Activated CD8-positive, alpha-beta T cell treated with anti-CD3 and anti-CD28 coated beads for 36 hours (primary cell): Measurements from ENCODE around the gene FILIP1L. TPM values are rescaled to one million over a fixed set of nuclear protein-coding genes. Genes with fewer than 3 reads are reported as not detected.

Experiments used
- ATAC-seq: fragments of 200-7000 bp; cut with Tn5 transposase; one replicate; pipeline ENCODE4 v1.10.0; 2021; ENCODE audit warnings: mild to moderate bottlenecking, moderate library complexity
- CTCF ChIA-PET: fragments of 350-600 bp; sonication (Branson Sonifier 250); formaldehyde crosslinking; loops from one replicate; lab custom pipeline; 2021; ENCODE audit warnings: antibody characterized with exemption; lab: Charles Lee
- POLR2A ChIA-PET: fragments of 350-600 bp; sonication (Branson Sonifier 250); formaldehyde crosslinking; loops from one replicate; lab custom pipeline; 2021; ENCODE audit warnings: antibody characterized with exemption; lab: Charles Lee
- DNase-seq: peaks from one replicate; pipeline ENCODE4 v3.0.0-alpha.2; 2020
- H3K27ac Mint-ChIP-seq: one replicate; pipeline ENCODE4 v1.8.0; 2021; ENCODE audit warnings: mild to moderate bottlenecking, mixed read lengths
- H3K27me3 Mint-ChIP-seq: one replicate; pipeline ENCODE4 v1.8.0; 2021; ENCODE audit warnings: mixed read lengths
- H3K36me3 Mint-ChIP-seq: one replicate; pipeline ENCODE4 v1.8.0; 2021; ENCODE audit warnings: low read depth, mixed read lengths
- H3K4me1 Mint-ChIP-seq: one replicate; pipeline ENCODE4 v1.8.0; 2021; ENCODE audit warnings: low read depth, mixed read lengths
- H3K4me3 Mint-ChIP-seq: one replicate; pipeline ENCODE4 v1.8.0; 2021; ENCODE audit warnings: mild to moderate bottlenecking, moderate library complexity, mixed read lengths
- H3K9me3 Mint-ChIP-seq: one replicate; pipeline ENCODE4 v1.8.0; 2021; ENCODE audit warnings: mixed read lengths
- CTCF ChIP-seq: fragments of 200-600 bp; IDR thresholded peaks from one replicate; pipeline ENCODE4 v1.8.0; 2022; ENCODE audit warnings: antibody characterized with exemption, mild to moderate bottlenecking
- intact Hi-C: fragments of 100-400 bp; cut with micrococcal nuclease; formaldehyde crosslinking; loops from one replicate; pipeline ENCODE4 v1.10.0; 2022
- total RNA-seq, 2 experiments: library from RNA; stranded (reverse); gene quantifications; one replicate each; pipeline ENCODE4 v1.2.3, GENCODE V29; 2021

The FILIP1L gene
- total RNA-seq, 2 experiments from 2014 or later, result 0.11 to 0.13 TPM

- Mint-ChIP-seq H3K4me1 (peaks cover 16% of the 10 kb centered on the region), H3K27me3 (no peaks in the 10 kb centered on the region), H3K9me3 (no peaks in the 10 kb centered on the region), H3K36me3 (peaks cover 9% of the 10 kb centered on the region), H3K27ac (no peak overlapping the region), H3K4me3 (no peak overlapping the region)
- ATAC-seq, result no peak
- DNase-seq, result no peak
- POLR2A ChIA-PET, result no interaction called here
- CTCF ChIA-PET, result interaction anchor here (0.7 kb wide), 1 partner anchor 744 kb away, joined by 3 read pairs; no protein-coding TSS in a partner anchor
- TF ChIP-seq CTCF, result no peak
- intact Hi-C loops, result no loop called here
Measured at GRCh38 chr3:99891610-99892285, 222.6 kb downstream of the FILIP1L start.

GRCh38 chr3:99885851-99886250, 228.4 kb downstream of the FILIP1L start:
- H3K27me3 Mint-ChIP-seq, result no peaks in the 10 kb centered on the region
- TF ChIP-seq CTCF, result no peak
- intact Hi-C loops, result no loop called here
- ChIA-PET CTCF (no interaction called here), POLR2A (no interaction called here)
- DNase-seq, result no peak
- H3K4me3 Mint-ChIP-seq, result no peak overlapping the region
- no peak overlapping the region for H3K27ac Mint-ChIP-seq
- ATAC-seq, result no peak
- peaks cover 18% of the 10 kb centered on the region for H3K4me1 Mint-ChIP-seq
- no peaks in the 10 kb centered on the region for H3K9me3 Mint-ChIP-seq
- H3K36me3 Mint-ChIP-seq, result peaks cover 8% of the 10 kb centered on the region

- no peaks in the 10 kb centered on the region for H3K9me3 Mint-ChIP-seq
- intact Hi-C loops, result no loop called here
- no peak for TF ChIP-seq CTCF
- no peak for ATAC-seq
- ChIA-PET POLR2A (no interaction called here), CTCF (interaction anchor here (1.4 kb wide), 1 partner anchor 9 kb away, joined by 3 read pairs; no protein-coding TSS in a partner anchor)
- no peak overlapping the region for H3K27ac Mint-ChIP-seq
- H3K36me3 Mint-ChIP-seq, result peaks cover 8% of the 10 kb centered on the region
- H3K27me3 Mint-ChIP-seq, result no peaks in the 10 kb centered on the region
- H3K4me1 Mint-ChIP-seq, result peaks cover 18% of the 10 kb centered on the region
- no peak for DNase-seq
- no peak overlapping the region for H3K4me3 Mint-ChIP-seq
Measured at GRCh38 chr3:99885085-99885484, 229.2 kb downstream of the FILIP1L start.

- intact Hi-C loops, result no loop called here
- Mint-ChIP-seq H3K27me3 (no peaks in the 10 kb centered on the region), H3K36me3 (peaks cover 8% of the 10 kb centered on the region), H3K4me3 (no peak overlapping the region), H3K9me3 (no peaks in the 10 kb centered on the region), H3K4me1 (peaks cover 18% of the 10 kb centered on the region), H3K27ac (no peak overlapping the region)
- TF ChIP-seq CTCF, result no peak
- POLR2A ChIA-PET, result interaction anchor here (0.7 kb wide), 1 partner anchor 455 kb away, joined by 6 read pairs; no protein-coding TSS in a partner anchor
- DNase-seq (no peak), ATAC-seq (no peak)
- CTCF ChIA-PET, result interaction anchor here (1.4 kb wide), 1 partner anchor 9 kb away, joined by 3 read pairs; no protein-coding TSS in a partner anchor
Measured at GRCh38 chr3:99884484-99884883, 229.8 kb downstream of the FILIP1L start.

GRCh38 chr3:99883693-99884092, 230.6 kb downstream of the FILIP1L start:
- H3K27me3 Mint-ChIP-seq, result no peaks in the 10 kb centered on the region
- DNase-seq, result no peak
- peaks cover 8% of the 10 kb centered on the region for H3K36me3 Mint-ChIP-seq
- H3K4me3 Mint-ChIP-seq, result no peak overlapping the region
- CTCF ChIA-PET, result interaction anchor here (1.4 kb wide), 1 partner anchor 10 kb away, joined by 3 read pairs; no protein-coding TSS in a partner anchor
- no peaks in the 10 kb centered on the region for H3K9me3 Mint-ChIP-seq
- intact Hi-C loops, result no loop called here
- peaks cover 18% of the 10 kb centered on the region for H3K4me1 Mint-ChIP-seq
- no peak for TF ChIP-seq CTCF
- ATAC-seq, result no peak
- POLR2A ChIA-PET, result interaction anchor here (0.7 kb wide), 1 partner anchor 456 kb away, joined by 6 read pairs; no protein-coding TSS in a partner anchor
- H3K27ac Mint-ChIP-seq, result no peak overlapping the region
